Measurements from ENCODE around the gene HAUS7.

- TF ChIP-seq REST (IDR thresholded peaks at IDR 0.05; ENCODE audit: insufficient replicate concordance, low read depth), result no peak
- TF ChIP-seq CTCF (IDR thresholded peaks at IDR 0.05; ENCODE audit: insufficient read depth, low read length), result no peak
- TF ChIP-seq SPI1 (IDR thresholded peaks at IDR 0.05; ENCODE audit: borderline replicate concordance, low read depth), result no peak
These were observed 2.3 kb downstream of the HAUS7 start for GRCh38 chrX:153468008-153468580.

Data from HL-60 (cell line).